Activated gamma-delta T cell treated with anti-CD3 and anti-CD28 coated beads, Interleukin-2, amount 50 U/mL, for 16 hours (primary cell): ENCODE data around the gene PTPN11.
"Not testable (repeated sequence)": the region's sequence is repeated elsewhere in the genome, so short reads cannot be mapped to it uniquely, and the experiment has no call there.

Source experiments
- DNase-seq: peaks from one replicate; pipeline ENCODE4 v3.0.0-alpha.2; 2020; ENCODE audit warnings: low read depth

The PTPN11 gene

DNA sequence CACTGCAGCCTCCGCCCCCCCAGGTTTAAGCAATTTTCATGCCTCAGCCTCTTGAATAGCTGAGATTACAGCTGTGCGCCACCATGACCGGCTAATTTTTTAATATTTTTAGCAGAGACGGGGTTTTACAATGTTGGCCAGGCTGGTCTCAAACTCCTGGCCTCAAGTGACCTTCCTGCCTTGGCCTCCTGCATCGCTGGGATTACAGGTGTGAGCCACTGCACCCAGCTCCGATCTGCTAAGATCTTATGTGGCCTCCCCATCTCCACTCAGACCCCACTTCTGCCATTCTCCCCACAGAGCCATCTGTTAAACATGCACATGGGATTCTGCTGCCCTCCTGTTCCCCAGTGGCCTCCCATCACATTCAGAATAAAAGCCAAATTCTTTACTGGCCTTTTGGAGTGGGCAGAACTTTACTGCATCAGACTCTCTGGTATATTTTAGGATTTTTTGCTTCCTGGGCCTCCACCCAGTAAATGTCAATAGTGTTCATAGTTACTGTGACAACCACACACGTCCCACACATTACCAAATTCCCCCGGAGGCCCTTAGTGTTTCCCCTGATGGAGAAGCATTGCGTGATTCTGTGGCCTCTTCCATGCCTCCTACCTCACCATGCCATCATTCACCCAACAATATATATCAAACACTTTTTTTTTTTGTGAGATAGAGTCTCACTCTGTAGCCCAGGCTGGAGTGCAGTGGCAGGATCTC, 96.3 kb downstream of the PTPN11 start:
- no peak for DNase-seq

DNA sequence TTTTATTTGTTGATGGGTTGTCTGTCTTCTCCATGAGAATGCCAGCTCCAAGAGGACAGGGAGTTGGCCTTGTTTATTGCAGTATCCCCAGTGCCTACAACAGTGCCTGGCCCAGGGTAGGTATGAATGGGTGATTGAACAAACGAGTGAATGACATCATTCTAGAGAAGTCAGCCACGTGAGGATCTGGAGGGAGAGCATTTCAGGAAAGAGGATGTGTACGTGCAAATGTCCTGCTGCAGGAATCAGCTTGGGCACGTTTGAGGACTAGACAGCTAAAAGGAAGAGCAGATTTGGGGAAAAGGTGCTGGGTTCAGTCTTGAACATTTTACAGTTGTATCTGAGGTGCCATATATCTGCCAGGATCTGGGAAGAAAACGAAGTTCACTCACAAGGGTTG, 97.1 kb downstream of the PTPN11 start:
- DNase-seq = no peak

DNA sequence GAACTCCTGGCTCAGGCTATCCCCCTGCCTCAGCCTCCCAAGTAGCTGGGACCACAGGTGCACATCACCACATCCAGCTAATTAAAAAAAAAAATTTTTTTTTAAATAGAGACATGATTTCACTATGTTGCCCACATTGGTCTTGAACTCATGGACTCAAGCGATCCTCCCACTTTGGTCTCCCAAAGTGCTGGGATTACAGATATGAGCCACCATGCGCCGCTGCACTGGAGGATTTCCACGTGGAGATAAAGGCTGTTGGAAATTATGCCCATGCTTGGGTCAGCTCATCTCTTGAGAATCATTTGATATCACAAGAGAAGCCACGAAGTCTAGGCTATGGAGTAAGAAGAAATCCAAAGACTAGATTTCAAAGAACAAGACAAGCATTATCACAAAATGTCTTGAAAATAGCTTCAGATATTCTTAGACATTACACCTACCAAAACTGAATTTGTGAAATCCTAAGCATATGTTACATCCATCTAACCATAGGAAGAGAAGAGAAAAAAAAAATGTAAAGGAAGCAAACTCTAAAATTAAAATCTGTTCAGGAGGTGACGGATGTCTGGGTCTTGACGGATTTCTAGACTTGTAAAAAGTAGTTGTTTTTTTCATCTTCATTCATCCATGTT, 99.1 kb downstream of the PTPN11 start:
- DNase-seq = no peak

DNA sequence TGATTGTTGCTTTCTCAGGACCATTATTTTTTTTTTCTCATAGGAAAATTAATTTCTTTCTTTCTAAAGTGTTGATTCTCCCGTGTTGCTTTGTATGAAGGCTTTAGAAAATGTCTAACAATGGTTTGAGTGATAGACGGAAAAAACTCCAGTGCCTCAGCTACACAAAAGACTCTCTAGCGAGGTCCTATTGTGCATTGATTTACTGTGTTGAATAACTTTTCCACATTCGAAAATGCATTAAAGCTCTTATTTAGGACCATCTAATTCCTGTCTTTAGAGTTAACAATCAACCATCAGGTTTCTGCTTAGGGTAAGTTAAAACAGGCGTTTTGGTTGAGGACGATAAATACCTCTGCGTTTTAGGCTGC, 99.6 kb downstream of the PTPN11 start:
- DNase-seq = no peak

DNA sequence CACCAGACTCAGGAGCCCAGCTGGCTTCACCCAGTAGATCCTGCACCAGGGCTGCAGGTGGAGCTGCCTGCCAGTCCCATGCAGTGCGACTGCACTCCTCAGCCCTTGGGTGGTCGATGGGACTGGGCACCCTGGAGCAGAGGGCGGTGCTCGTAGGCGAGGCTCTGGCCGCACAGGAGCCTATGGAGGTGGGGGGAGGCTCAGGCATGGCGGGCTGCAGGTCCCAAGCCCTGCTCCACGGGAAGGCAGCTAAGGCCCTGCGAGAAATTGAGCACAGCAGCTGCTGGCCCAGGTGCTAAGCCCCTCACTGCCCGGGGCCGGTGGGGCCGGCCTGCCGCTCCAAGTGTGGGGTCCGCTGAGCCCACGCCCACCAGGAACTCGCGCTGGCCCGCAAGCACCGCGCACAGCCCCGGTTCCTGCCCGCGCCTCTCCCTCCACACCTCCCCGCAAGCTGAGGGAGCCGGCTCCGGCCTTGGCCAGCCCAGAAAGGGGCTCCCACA, 101.1 kb downstream of the PTPN11 start:
- not testable (repeated sequence) for DNase-seq

DNA sequence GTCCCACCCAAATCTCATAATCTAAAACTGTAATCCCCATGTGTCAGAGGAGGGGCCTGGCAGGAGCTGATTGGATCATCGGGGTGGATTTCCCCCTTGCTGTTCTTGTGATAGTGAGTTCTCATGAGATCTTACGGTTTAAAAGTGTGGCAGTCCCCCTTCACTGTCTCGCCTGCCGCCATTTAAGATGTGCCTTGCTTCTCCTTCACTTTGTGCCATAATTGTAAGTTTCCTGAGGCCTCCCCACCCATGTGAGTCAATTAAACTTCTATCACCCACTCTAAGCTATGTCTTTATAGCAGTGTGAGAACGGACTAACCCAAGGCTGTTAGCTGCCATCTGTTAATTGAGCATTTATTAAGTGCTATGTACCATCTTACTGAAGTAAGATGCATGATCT, 105.1 kb downstream of the PTPN11 start:
- DNase-seq = no peak

DNA sequence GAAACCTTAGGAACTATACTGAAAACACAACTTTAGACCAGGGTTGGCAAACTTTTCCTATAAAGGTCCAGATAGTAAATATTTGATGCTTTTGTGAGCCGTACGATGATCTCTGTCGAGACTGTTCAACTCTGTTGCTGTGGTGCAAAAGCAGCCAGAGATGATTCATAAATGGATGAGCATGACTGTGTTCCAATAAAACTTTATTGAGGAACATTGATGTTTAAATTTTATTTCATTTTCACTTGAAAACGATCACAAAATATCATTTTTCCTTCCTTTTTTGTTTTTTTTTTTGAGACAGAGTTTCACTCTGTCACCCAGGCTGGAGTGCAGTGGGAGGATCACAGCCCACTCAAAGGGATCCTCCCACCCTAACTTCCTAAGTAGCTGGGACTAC, 105.5 kb downstream of the PTPN11 start:
- DNase-seq = no peak

DNA sequence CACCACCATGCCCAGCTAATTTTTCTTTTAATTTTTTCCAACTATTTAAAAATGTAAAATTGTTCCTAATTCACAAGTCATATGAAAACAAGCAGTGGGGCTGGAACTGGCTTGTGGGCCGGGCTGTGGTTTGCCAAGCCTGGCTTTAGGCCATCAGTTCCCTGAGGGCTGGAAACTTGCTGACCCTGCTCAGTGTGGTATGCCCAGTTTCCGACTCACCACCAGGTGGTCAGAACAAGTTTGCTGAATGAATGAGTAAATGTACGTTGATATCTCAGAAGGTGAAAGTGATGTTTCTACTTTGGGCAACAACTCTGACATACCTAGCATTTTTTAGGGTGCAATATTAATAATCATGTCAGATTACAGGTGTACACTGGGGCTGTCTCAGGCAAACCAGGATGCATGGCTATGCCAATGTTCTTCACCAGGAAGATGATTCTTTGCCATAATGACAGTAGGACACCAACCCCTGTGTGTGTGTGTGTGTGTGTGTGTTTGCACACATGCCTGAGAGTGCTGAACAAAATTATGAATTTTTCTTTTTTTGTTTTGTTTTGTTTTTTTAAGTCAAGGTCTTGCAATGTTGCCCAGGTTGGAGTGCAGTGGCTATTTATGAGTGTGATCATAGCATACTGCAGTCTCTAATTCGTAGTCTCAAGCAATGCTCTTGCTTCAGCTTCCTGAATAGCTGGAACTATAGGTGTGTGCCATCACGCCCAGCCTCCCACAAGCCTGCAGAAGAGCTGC, 106.1 kb downstream of the PTPN11 start:
- no peak for DNase-seq

DNA sequence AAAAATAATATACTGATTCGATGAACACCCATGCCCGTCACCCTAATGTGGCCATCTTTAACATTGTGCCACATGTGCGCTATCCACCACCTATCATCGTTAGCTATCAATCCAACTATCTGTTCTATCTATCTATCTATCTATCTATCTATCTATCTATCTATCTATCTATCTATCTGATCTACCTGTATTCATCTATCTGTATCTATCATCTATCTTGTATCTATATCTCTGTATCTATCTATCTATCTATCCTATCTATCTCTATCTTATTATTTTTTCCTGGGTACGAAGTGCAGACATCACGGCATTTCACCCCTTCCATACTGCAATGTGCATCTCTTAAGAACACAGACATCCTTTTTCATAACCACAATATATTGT, 106.7 kb downstream of the PTPN11 start:
- no peak for DNase-seq

DNA sequence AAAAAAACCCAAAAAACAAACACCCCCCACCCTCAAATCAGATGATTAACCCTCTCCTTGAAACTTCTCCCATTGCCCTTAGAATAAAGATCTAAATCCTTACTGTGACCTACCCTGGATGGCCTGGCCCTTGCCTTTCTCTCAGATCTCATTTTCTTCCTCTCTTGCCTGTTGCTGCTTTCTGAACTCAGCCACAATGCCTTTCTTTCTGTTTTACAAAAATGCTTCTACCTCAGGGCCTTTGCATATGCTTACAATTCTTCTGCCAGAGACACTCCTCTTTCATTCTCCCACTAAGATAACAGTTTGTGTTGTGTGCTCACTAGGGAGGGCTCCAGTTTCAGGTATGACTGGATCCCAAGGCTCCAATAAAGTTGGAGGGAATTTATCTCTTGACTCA, 108.3 kb downstream of the PTPN11 start:
- no peak for DNase-seq

DNA sequence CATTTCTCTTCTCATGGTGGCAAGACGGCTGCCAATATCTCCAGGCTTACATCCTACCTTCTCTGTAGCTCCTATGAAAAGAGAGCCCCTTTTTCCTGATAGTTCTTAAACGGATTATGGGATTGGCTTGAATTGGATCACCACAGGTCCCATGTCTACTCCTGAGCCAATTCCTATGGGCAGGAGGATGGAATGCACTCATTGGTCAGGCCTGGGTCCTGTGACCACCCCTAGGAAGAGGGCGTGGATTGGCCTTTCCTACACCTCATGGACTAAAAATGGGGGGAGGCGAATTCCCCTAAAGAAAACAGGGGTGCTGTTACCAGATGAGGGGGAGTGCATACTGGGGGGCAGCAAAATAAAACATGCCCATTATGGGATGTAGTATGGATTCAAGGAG, 108.8 kb downstream of the PTPN11 start:
- DNase-seq = no peak

DNA sequence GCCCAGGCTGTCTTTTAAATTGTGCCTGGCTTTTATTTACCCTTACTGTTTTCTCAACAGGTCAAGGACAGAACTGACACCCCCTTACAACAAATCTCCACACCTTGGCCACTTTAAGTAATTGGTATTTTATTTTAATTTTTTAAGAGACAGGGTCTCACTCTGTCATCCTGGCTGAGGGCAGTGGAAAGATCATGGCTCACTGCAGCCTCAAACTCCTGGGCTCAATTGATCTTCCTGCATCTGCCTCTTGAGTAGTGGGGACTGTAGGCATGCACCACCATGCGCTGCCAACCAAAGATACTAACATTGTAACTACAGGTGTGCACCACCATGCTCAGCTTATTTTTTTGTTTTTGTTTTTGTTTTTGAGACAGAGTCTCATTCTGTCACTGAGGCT, 109.8 kb downstream of the PTPN11 start:
- DNase-seq = no peak

DNA sequence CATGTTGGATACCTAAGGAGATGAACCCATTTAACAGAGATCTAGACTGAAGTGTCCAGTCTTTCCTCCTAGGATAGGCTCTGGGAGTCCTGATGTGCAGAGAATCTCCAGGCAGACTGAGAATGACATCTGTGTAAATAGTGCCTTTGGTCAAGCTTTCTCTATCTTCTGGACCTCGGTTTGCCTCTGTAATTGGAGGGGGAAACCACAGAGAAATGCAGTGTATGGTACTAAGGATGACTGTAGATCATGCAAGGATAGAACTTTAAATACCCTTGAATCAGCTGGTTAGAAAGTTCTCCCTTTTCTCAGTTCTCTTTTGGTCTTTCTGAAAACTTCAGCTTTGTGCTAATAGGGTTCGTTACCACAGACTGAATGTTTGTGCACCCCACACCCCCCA, 112.2 kb downstream of the PTPN11 start:
- DNase-seq = no peak

DNA sequence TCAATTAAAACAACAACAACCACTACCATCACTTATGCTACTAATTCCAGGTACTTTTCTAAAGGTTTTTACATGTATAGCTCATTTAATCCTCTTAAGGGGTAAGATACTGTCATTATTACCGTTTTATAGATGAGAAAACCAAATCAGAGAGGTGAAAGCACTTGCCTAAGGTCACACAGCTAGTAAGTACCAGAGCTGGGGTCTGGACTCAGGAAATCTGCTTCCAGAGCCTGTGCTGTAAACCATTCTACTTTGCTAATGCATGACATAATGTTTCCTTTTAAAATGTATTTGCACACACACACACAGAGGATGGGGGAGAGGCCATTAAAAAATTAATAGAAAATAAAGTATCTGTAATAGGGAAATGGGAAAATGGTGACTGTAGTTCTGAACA, 113.4 kb downstream of the PTPN11 start:
- DNase-seq = no peak

DNA sequence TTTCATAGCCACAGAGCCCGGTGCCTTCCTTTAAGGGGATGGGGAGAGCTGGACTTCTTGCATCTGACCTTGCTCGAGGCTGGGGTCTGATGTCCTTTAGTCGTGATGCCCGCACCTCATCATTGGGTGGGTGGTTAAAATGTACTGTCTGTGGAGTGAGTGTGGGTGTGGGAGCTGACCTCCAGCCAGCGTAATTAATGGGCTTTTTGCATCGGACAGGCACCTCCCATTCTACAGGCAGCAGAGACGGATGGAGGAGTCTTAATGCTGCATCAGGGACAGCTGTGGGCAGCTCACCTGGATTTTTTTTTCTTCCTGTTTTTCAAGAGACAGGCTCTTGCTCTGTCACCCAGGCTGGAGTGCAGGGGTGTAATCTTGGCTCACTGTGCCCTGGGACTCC, 114.8 kb downstream of the PTPN11 start:
- DNase-seq = no peak

DNA sequence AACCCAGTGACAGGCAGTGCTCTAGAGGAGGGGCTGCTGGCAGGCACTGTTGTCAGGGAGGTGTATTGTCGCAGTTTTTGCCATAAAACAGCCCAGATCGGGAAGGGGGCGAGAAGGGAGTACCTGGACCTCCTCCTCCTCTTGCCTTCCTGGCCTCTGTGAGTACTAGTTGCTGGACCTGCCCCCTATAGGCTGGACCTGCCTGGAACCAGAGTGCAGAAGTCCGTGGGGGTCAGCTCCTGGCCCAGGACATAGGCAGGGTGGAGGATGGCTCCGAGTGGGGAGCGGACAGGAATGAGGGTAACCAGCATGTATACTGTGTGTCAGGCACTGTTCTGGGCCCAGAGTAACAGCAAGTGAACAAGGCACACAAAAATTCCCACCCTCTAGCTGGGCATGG, 116.3 kb downstream of the PTPN11 start:
- no peak for DNase-seq

DNA sequence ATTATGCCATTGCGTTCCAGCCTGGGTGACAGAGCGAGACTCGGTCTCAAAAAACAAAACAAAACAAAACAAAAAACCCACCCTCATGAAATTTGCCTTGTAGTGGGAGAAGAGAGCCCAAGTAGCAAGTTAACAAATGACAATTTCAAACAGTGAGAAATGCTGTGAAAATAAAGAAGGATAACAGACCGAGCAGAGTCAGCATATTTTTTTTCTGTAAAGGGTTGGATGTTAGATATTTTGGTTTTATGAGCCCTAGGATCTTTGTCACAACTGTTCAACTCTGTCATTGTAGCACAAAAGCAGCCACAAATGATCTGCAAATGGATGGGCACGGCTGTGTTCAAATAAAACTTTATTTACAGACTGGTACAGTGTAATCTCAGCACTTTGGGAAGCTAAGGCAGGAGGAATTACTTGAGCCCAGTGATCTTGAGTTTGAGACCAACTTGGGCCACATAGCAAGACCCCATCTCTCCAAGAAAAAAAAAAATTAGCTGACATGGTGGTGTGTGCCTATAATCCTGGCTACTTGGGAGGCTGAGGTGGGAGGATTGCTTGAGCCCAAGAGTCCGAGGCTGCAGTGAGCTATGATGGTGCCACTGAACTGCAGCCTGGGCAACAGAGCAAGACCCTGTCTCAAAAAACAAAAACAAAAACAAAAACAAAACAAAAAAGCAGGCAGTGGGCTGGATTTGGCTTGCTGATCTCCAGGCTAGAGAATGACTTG, 117.1 kb downstream of the PTPN11 start:
- no peak for DNase-seq

DNA sequence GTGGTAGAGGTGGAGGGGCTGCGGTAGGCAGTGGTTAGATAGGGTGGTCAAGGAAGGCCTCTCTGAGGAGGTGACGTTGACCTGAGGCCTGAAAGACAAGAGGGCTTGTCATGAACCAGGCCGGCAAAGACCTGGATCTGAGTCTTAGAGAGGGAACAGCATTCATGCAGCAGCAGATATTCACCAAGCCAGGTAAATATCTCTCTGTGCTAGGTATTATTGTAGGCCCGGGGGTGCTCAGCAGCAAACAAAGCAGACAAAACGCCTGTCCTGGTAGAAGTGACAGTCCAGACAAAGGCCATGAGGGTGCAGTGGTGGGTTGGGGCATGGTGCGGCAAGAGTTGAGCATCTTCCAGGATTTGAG, 117.6 kb downstream of the PTPN11 start:
- DNase-seq = no peak

DNA sequence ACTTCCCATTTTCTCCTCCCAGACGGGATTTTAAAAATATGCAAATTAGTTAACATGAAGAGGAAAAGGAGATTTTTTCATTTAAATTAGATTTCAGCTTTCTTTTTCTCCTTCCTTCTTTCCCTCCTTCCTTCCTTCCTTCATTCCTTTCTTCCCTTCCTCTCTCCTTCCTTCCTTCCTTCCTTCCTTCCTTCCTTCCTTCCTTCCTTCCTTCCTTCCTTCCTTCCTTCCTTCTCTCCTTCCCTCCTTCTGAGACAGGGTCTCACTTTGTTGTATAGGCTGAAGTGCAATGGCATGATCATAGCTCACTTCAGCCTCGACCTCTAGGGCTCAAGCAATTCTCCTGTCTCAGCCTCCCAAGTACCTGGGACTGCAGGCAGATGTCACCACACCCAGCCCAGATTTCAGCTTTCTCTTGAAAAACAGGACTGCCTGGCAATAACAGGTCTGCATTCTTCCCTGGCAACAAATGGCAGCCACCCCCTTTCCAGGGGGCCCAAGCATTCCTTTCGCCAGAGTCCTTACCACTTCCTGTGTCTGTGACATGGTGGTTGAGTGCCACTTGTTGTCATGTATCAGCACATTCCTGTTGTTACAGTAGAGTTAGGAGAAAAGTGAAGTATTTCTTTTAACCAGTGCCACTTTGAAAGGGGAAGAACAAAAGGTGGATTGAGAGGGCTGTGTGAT, 119.1 kb downstream of the PTPN11 start:
- DNase-seq = no peak

DNA sequence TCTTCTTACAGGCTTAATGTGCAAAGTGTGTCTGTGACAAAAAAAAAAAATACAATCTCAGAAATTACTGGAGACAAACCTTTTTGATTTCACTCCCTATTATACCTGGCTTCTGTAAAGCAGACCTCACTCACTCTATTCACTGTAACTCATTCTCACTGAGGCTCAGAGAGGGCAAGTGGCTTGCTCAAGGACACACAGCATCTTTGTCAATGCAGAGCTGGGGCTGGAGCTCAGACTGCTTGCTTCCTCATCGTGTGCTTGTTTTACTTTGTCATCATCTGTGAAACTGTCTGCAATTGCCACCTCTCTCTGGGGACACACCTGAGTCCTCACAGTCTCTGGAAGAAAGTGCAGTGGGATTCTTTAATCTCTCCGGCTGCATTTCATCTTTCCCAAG, 120.0 kb downstream of the PTPN11 start:
- DNase-seq = no peak

DNA sequence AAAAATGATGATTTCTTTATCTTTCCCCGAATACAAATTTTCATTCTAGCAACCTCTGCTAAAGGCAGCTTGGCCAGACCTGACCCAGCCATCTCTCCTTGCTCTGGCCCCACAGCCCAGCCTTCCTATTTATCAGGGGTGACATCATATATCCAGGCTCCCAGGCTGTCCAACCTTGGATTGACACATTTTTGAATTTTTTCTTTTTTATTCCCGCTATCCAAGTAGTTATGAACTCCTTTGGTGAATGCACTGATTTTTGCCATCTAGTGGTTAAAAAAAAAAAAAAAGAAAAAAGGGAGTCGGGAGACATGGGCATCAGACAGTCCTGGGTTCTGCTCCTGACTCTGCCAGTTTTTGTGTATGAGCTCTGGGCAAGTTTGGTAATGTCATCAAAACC, 120.5 kb downstream of the PTPN11 start:
- DNase-seq = no peak

DNA sequence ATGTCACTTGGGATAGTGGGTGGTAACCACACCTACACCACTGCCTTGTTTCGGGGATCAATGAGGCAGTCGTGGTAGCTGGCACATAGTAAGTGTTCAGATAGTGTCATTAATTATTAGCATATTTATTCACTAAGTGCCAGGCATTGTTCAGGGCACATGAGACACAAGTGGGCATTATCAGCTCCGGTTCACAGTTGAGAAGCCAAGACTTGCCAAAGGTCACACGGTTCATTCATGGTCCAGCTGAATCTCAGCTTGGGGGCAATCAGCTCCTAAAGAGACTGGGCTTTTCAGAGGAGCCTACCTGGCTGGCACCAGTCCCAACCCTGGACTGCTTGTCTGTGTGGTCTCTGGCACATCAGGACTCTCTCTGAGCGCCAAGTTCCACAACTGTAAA, 121.3 kb downstream of the PTPN11 start:
- DNase-seq = no peak
